ENCODE measurements around the gene GINS3.

DNA sequence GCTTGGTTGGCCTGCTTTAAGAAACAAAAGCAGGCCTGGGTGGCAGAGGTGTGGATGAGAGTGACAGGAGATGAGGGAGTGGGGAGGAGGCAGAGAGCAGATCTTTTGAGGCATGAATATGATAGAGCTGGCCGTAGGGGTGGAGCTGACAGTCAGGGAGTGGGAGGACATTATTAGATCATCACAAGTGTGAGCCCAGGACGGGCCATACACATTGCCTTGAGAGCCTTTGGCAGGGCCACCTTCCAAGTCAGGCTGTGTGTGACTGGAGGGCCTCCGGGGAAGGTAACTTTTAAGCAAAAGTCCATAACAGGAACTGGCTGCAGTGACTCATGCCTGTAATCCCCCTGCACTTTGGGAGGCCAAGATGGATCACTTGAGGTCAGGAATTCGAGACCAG, 26.3 kb downstream of the GINS3 start:
- no peak for TF ChIP-seq CTCF (IDR thresholded peaks at IDR 0.05)
- no peak for TF ChIP-seq POLR2AphosphoS5 (IDR thresholded peaks at IDR 0.05)
- TF ChIP-seq EP300 (IDR thresholded peaks at IDR 0.05), result no peak

Data from upper lobe of left lung (tissue), 4 donors.